HG03558 (cell line): ENCODE measurements around the gene CDK11A.
A peak's percentile ranks its signal among the peaks of the same experiment; 100 is the strongest.
"Not testable (repeated sequence)": the region's sequence is repeated elsewhere in the genome, so short reads cannot be mapped to it uniquely, and the experiment has no call there.

Source experiments
- ATAC-seq: cut with Tn5 transposase; IDR thresholded peaks from one replicate; pipeline ENCODE4 v1.9.1; 2021; ENCODE audit warnings: moderate number of reproducible peaks; ENCODE audit not compliant: unreplicated experiment; ENCODE audit errors: extremely low read depth

The CDK11A gene

GRCh38 chr1:1665815-1666251 lies 58.3 kb downstream of the CDK11A start:
- ATAC-seq: no peak

- no peak for ATAC-seq
Measured at GRCh38 chr1:1664941-1665814, 59.0 kb downstream of the CDK11A start.

- ATAC-seq: not testable (repeated sequence)
Measured at GRCh38 chr1:1664318-1664717, 59.8 kb downstream of the CDK11A start.

GRCh38 chr1:1662830-1663560 lies 61.2 kb downstream of the CDK11A start:
- not testable (repeated sequence) for ATAC-seq

- not testable (repeated sequence) for ATAC-seq
Measured at GRCh38 chr1:1662392-1662791, 61.8 kb downstream of the CDK11A start.

GRCh38 chr1:1658583-1659549 lies 65.3 kb downstream of the CDK11A start, which contains the start of gene CDK11B:
Gene CDK11B (minus strand): TSS chr1:1659004. CDS start chr1:1657485, 1,519 bp downstream.
- ATAC-seq: peak; percentile 57
